Left lung (tissue), 10 donors: ENCODE results near the gene ZNF555. TPM values are rescaled to one million over a fixed set of nuclear protein-coding genes. Genes with fewer than 3 reads are reported as not detected.

Experiments used
- ATAC-seq: fragments of 200-7000 bp; cut with Tn5 transposase; one replicate; pipeline ENCODE4 v1.9.1; 2020; ENCODE audit warnings: moderate library complexity
- DNase-seq, 4 donors: peaks; one replicate each; pipeline ENCODE4 v3.0.0-alpha.2; 2013 to 2020
- H3K27ac ChIP-seq, 2 donors: fragments of 200-600 bp; sonication (generic) in 1 of 2; one replicate each; pipeline versions ENCODE4 v1.5.0 to v1.8.0; 2020 to 2021
- H3K27me3 ChIP-seq, 2 donors: fragments of 200-600 bp; sonication (generic) in 1 of 2; one replicate each; pipeline versions ENCODE4 v1.5.0 to v1.8.0; 2020 to 2021
- H3K36me3 ChIP-seq, 2 donors: fragments of 200-600 bp; sonication (generic) in 1 of 2; one replicate each; pipeline versions ENCODE4 v1.5.0 to v1.8.0; 2020 to 2021
- H3K4me1 ChIP-seq, 2 donors: fragments of 200-600 bp; one replicate each; pipeline ENCODE4 v1.8.0; 2021
- H3K4me3 ChIP-seq, 2 donors: fragments of 200-600 bp; sonication (generic) in 1 of 2; one replicate each; pipeline versions ENCODE4 v1.5.0 to v1.8.0; 2020 to 2021; ENCODE audit warnings: mild to moderate bottlenecking in 1 of 2
- H3K9me3 ChIP-seq, 2 donors: fragments of 200-600 bp; sonication (generic) in 1 of 2; one replicate each; pipeline versions ENCODE4 v1.5.0 to v1.8.0; 2020 to 2021
- CTCF ChIP-seq, 2 donors: fragments of 200-600 bp; sonication (generic) in 1 of 2; IDR thresholded peaks; one replicate each; pipeline versions ENCODE4 v1.5.0 to v1.8.0; 2021; ENCODE audit warnings: antibody characterized with exemption in 2 of 2
- intact Hi-C, 2 donors: fragments of 100-400 bp; cut with DNase I; formaldehyde crosslinking; loops; one replicate each; pipeline versions ENCODE4 v1.11.2 to v1.14.2; 2022
- polyA plus RNA-seq, 6 donors: library from polyadenylated mRNA; unstranded; fragments of 120-200 nt; gene quantifications; one replicate each; pipeline ENCODE4 v1.2.1, GENCODE V29; 2013; ENCODE audit not compliant: insufficient read length in 6 of 6
- total RNA-seq, 2 donors: library from RNA; stranded (reverse); fragmentation: NEBNext Ultra II Directional; extraction: Animal tissue kit (Norgen Biotek cat#: 25700); gene quantifications; one replicate each; pipeline ENCODE4 v1.2.1, GENCODE V29; 2021
- donor health status: DM: no; HTN: yes; CAD: no.
- donor health status: DM: no; HTN: no; CAD: no.

Gene ZNF555
- total and polyA plus RNA-seq, 8 donors, result 6.2 to 10.6 (median 9.1) TPM

- ATAC-seq, result no peak
- Histone ChIP-seq H3K9me3 (peaks cover 0 to 7% of the 10 kb centered on the region in 2 donors), H3K4me1 (no peaks in the 10 kb centered on the region), H3K27me3 (no peaks in the 10 kb centered on the region), H3K36me3 (no peaks in the 10 kb centered on the region), H3K4me3 (no peak overlapping the region), H3K27ac (no peak overlapping the region)
- DNase-seq, result no peak
- intact Hi-C loops, result no loop called here
- TF ChIP-seq CTCF (IDR thresholded peaks at IDR 0.05), result no peak
Measured at GRCh38 chr19:2863816-2864215, 22.5 kb downstream of the ZNF555 start.

- intact Hi-C loops, result no loop called here
Measured at GRCh38 chr19:2865334-2866100, 24.2 kb downstream of the ZNF555 start.

GRCh38 chr19:2866495-2867024 lies 25.3 kb downstream of the ZNF555 start:
- TF ChIP-seq CTCF (IDR thresholded peaks at IDR 0.05), result no peak
- no peak overlapping the region for H3K4me3 ChIP-seq
- intact Hi-C loops, result no loop called here
- no peak for DNase-seq
- no peak overlapping the region for H3K27ac ChIP-seq
- no peaks in the 10 kb centered on the region for H3K4me1 ChIP-seq
- no peaks in the 10 kb centered on the region for H3K36me3 ChIP-seq
- no peak for ATAC-seq
- H3K9me3 ChIP-seq, result no peaks in the 10 kb centered on the region
- no peaks in the 10 kb centered on the region for H3K27me3 ChIP-seq

More at GRCh38 chr19:2865334-2866100, 24.2 kb downstream of the ZNF555 start:
- DNase-seq (no peak), ATAC-seq (no peak)
- Histone ChIP-seq H3K27ac (no peak overlapping the region), H3K4me1 (no peaks in the 10 kb centered on the region), H3K9me3 (no peaks in the 10 kb centered on the region), H3K4me3 (no peak overlapping the region), H3K27me3 (no peaks in the 10 kb centered on the region), H3K36me3 (no peaks in the 10 kb centered on the region)
- no peak for TF ChIP-seq CTCF (IDR thresholded peaks at IDR 0.05)

- DNase-seq (no peak), ATAC-seq (no peak)
- Histone ChIP-seq H3K36me3 (no peaks in the 10 kb centered on the region), H3K27me3 (no peaks in the 10 kb centered on the region), H3K9me3 (no peaks in the 10 kb centered on the region), H3K4me1 (no peaks in the 10 kb centered on the region), H3K4me3 (no peak within 1 kb of the TSS), H3K27ac (no peak within 1 kb of the TSS)
- intact Hi-C loops, result no loop called here
- TF ChIP-seq CTCF (IDR thresholded peaks at IDR 0.05), result no peak
Measured at GRCh38 chr19:2867025-2867991, 26.0 kb downstream of the ZNF555 start, which contains the start of gene ZNF556. Gene ZNF556, plus strand, starts transcription at chr19:2867335. Its CDS starts 87 bp downstream, at chr19:2867422.
